SH-SY5Y (cell line): ENCODE measurements around the gene GALNT18.

Experiments used
- GATA2 ChIP-seq: IDR thresholded peaks from 2 replicates; pipeline ENCODE4 v1.6.1; 2011; ENCODE audit warnings: mild to moderate bottlenecking, low read depth, low read length
- GATA3 ChIP-seq: IDR thresholded peaks from 2 replicates; pipeline ENCODE4 v1.6.1; 2011; ENCODE audit warnings: low read depth, mild to moderate bottlenecking, low read length, moderate library complexity

DNA sequence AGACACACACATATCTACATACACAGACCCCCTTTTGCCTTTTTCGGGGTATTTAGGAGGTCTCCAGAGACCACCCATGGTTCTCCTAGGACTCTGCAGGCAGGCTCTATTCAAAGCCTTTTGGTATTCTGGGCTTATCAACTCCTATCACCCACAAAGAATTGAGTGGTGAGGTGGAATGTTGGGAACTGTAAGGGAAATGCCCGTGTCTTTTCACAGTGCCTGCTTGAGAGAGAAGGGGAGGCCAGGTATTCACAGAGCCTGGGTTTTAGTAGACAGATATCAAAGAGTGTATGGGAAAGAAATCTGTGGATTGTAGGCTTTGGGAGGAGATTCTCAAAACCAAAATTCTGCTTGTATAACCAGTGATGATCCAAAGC is 224.8 kb downstream of the GALNT18 start:
- TF ChIP-seq GATA2, result no peak
- no peak for TF ChIP-seq GATA3
